HepG2 (cell line): Measurements from ENCODE around the gene RANBP6. TPM values are rescaled to one million over a fixed set of nuclear protein-coding genes. Genes with fewer than 3 reads are reported as not detected.

ENCODE experiments used
- EZH2 ChIP-seq: conservative IDR thresholded peaks from 2 replicates; pipeline ENCODE4 v1.6.1; 2012; ENCODE audit warnings: mild to moderate bottlenecking, low read depth, low read length, moderate library complexity
- FOXA3 ChIP-seq: IDR thresholded peaks from 2 replicates; pipeline ENCODE4 v1.6.1; 2016; ENCODE audit warnings: missing genetic modification reagents, missing compliant biosample characterization
- HNRNPUL1 ChIP-seq: fragments of 200-400 bp; formaldehyde crosslinking; IDR thresholded peaks from 2 replicates; pipeline ENCODE4 v1.6.1; 2017; ENCODE audit warnings: low read depth, mild to moderate bottlenecking, low read length, moderate library complexity
- HOXD1 ChIP-seq: sonication (generic); formaldehyde crosslinking; IDR thresholded peaks from 2 replicates; pipeline ENCODE4 v1.5.0; 2020; ENCODE audit warnings: missing genetic modification reagents
- NCOR1 ChIP-seq: fragments of 200-600 bp; sonication (generic); IDR thresholded peaks from 2 replicates; pipeline ENCODE4 v1.7.0; 2017; ENCODE audit warnings: antibody characterized with exemption, low read length, borderline replicate concordance
- NFIB ChIP-seq: sonication (generic); formaldehyde crosslinking; IDR thresholded peaks from 2 replicates; pipeline ENCODE4 v1.9.0; 2021; ENCODE audit warnings: missing genetic modification reagents, mild to moderate bottlenecking, borderline replicate concordance
- PAX8 ChIP-seq: sonication (generic); formaldehyde crosslinking; IDR thresholded peaks from 2 replicates; pipeline ENCODE4 v1.8.0; 2022; ENCODE audit warnings: mild to moderate bottlenecking, missing genetic modification reagents, borderline replicate concordance
- PLSCR1 ChIP-seq: sonication (generic); formaldehyde crosslinking; IDR thresholded peaks from 2 replicates; pipeline ENCODE4 v1.5.0; 2020; ENCODE audit warnings: missing genetic modification reagents, mild to moderate bottlenecking, borderline replicate concordance
- RORA ChIP-seq: sonication (generic); formaldehyde crosslinking; IDR thresholded peaks from 2 replicates; pipeline ENCODE4 v1.5.0; 2020; ENCODE audit warnings: mild to moderate bottlenecking, missing genetic modification reagents, moderate library complexity
- SOX13 ChIP-seq, 3 experiments: fragments of 450-650 bp in 1 of 3; sonication (generic) in 1 of 3; formaldehyde crosslinking in 1 of 3; IDR thresholded peaks in 2 of 3; conservative IDR thresholded peaks in 1 of 3; 2 replicates each; pipeline versions ENCODE4 v1.5.0 to v1.6.1; 2016 to 2020; ENCODE audit warnings: antibody characterized with exemption in 1 of 3, mild to moderate bottlenecking in 1 of 3, missing compliant biosample characterization in 1 of 3, missing genetic modification reagents in 1 of 3, moderate library complexity in 1 of 3
- TAF1 ChIP-seq: sonication (generic); formaldehyde crosslinking; IDR thresholded peaks from 2 replicates; pipeline ENCODE4 v1.4.0; 2020; ENCODE audit warnings: missing genetic modification reagents
- THRA ChIP-seq: sonication (generic); formaldehyde crosslinking; IDR thresholded peaks from 2 replicates; pipeline ENCODE4 v1.4.0; 2020; ENCODE audit warnings: missing genetic modification reagents, borderline replicate concordance
- ZBTB21 ChIP-seq: sonication (generic); formaldehyde crosslinking; IDR thresholded peaks from 2 replicates; pipeline ENCODE4 v1.4.0; 2020; ENCODE audit warnings: missing genetic modification reagents
- ZBTB44 ChIP-seq: sonication (generic); formaldehyde crosslinking; IDR thresholded peaks from 2 replicates; pipeline ENCODE4 v1.4.0; 2020; ENCODE audit warnings: missing genetic modification reagents
- ZMYM3 ChIP-seq: sonication (generic); formaldehyde crosslinking; IDR thresholded peaks from 2 replicates; pipeline ENCODE4 v1.5.1; 2020; ENCODE audit warnings: mild to moderate bottlenecking, missing genetic modification reagents
- ZNF781 ChIP-seq: sonication (generic); formaldehyde crosslinking; IDR thresholded peaks from 2 replicates; pipeline ENCODE4 v1.5.1; 2020; ENCODE audit warnings: borderline replicate concordance, mild to moderate bottlenecking, missing genetic modification reagents; ENCODE audit errors: not compliant biosample characterization
- ZNF891 ChIP-seq: sonication (generic); formaldehyde crosslinking; IDR thresholded peaks from 2 replicates; pipeline ENCODE4 v1.5.0; 2020; ENCODE audit warnings: mild to moderate bottlenecking, missing genetic modification reagents
- polyA plus RNA-seq, 8 experiments: library from polyadenylated mRNA; depleted of rRNA in 3 of 8; stranded (reverse) in 7 of 8; unstranded in 1 of 8; fragments of >200 nt; fragmentation: Illumina TruSeq in 4 of 8; extraction: Trizol in 4 of 8; gene quantifications; 2 replicates each; pipeline versions ENCODE4 v1.2.1 to v1.2.3, GENCODE V29; 2011 to 2016; ENCODE audit warnings: low read depth in 4 of 8, missing spikeins in 1 of 8, mixed read lengths in 1 of 8; ENCODE audit not compliant: insufficient read depth in 1 of 8
- total RNA-seq, 5 experiments: library from RNA; depleted of rRNA; stranded (reverse); fragments of >200 nt; fragmentation: Illumina TruSeq; extraction: Trizol; gene quantifications; 2 replicates each; pipeline ENCODE4 v1.2.3, GENCODE V29; 2016; ENCODE audit warnings: low read depth in 1 of 5
- TF ChIP-seq, protein P1 (sequence below): sonication (generic); formaldehyde crosslinking; IDR thresholded peaks from 2 replicates; pipeline ENCODE4 v1.5.1; 2020; ENCODE audit warnings: missing genetic modification reagents, mild to moderate bottlenecking, borderline replicate concordance
- TF ChIP-seq, protein P2 (sequence below): sonication (generic); formaldehyde crosslinking; IDR thresholded peaks from 2 replicates; pipeline ENCODE4 v1.8.1; 2022; ENCODE audit warnings: low read depth, mild to moderate bottlenecking, missing genetic modification reagents

The RANBP6 gene
- total and polyA plus RNA-seq, 2 of the 13 experiments (the other 11 are each of a cell fraction or from before 2014, with no cell fraction given): 7.5 to 26.0 TPM

- TF ChIP-seq SOX13 (IDR thresholded peaks at IDR 0.05) (0 out of 2 replicates have a peak, but pooled peaks have one; percentile 30), SOX13 (CRISPR knock-in tag; conservative IDR thresholded peaks at IDR 0.05 in 1 of 2, IDR thresholded peaks at IDR 0.05 in 1 of 2) (peak in 1 of 2 experiments; percentile 46; a peak in 1 of 4 replicates), ZBTB21 (CRISPR knock-in tag) (peak; percentile 20; the same call in 1 of the 2 replicates), TAF1 (CRISPR knock-in tag) (peak; percentile 86), ZBTB44 (CRISPR knock-in tag) (no peak), ZNF781 (CRISPR knock-in tag) (peak; percentile 37), FOXA3 (CRISPR knock-in tag) (peak; percentile 56), ZMYM3 (CRISPR knock-in tag) (peak; percentile 57; the same call in 1 of the 2 replicates), RORA (CRISPR knock-in tag) (no peak), HOXD1 (CRISPR knock-in tag) (0 out of 2 replicates have a peak, but pooled peaks have one; percentile 74), NCOR1 (0 out of 2 replicates have a peak, but pooled peaks have one; percentile 38), NFIB (CRISPR knock-in tag) (no peak), PAX8 (CRISPR knock-in tag) (no peak), EZH2 (no peak), THRA (CRISPR knock-in tag) (peak; percentile 39; the same call in 1 of the 2 replicates), HNRNPUL1 (no peak), PLSCR1 (CRISPR knock-in tag) (no peak), ZNF891 (CRISPR knock-in tag) (peak; percentile 53; the same call in 1 of the 2 replicates)
- TF ChIP-seq, protein P1, sequence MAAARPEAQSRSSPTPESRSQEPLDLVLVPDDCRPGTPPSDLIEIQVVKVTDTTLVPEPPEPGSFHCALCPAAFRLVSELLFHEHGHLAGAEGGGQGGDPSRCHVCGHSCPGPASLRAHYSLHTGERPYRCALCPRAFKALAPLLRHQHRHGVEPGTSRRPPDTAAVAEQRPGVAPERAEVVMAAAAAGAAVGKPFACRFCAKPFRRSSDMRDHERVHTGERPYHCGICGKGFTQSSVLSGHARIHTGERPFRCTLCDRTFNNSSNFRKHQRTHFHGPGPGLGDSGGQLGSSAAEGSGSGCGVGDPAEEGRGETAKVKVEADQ: 0 out of 2 replicates have a peak, but pooled peaks have one; percentile 53
- TF ChIP-seq, protein P2, sequence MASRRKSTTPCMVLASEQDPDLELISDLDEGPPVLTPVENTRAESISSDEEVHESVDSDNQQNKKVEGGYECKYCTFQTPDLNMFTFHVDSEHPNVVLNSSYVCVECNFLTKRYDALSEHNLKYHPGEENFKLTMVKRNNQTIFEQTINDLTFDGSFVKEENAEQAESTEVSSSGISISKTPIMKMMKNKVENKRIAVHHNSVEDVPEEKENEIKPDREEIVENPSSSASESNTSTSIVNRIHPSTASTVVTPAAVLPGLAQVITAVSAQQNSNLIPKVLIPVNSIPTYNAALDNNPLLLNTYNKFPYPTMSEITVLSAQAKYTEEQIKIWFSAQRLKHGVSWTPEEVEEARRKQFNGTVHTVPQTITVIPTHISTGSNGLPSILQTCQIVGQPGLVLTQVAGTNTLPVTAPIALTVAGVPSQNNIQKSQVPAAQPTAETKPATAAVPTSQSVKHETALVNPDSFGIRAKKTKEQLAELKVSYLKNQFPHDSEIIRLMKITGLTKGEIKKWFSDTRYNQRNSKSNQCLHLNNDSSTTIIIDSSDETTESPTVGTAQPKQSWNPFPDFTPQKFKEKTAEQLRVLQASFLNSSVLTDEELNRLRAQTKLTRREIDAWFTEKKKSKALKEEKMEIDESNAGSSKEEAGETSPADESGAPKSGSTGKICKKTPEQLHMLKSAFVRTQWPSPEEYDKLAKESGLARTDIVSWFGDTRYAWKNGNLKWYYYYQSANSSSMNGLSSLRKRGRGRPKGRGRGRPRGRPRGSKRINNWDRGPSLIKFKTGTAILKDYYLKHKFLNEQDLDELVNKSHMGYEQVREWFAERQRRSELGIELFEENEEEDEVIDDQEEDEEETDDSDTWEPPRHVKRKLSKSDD (CRISPR knock-in tag): peak; percentile 98
Measured at GRCh38 chr9:6015278-6016157, at the start of gene RANBP6 (continued).
